ENCODE data around the gene PARVA.
"Not testable (repeated sequence)": the region's sequence is repeated elsewhere in the genome, so short reads cannot be mapped to it uniquely, and the experiment has no call there.

Gene PARVA

DNA sequence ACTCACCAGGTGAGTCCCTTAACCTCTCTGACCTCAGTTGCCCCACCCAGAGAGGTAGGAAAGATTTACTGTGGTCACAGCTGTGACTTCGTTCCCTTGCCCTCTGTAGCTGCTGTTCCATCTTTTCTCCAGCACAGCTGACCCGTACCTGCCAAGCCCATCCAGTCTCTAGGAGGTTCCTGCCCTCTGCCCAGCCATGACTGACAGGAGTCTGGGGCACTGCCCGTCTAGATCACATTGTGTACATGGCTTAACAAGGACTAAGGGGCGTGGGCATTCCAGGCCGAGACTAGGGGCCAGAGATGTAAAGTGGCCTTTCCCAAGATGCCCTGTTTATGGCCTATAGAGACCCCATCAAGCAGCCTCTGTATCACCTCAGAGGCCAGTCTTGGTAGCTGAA is 132.0 kb downstream of the PARVA start:
- no peaks in the 10 kb centered on the region for H3K27me3 ChIP-seq (ENCODE audit: control insufficient read depth, insufficient read depth, low read length)
- H3K4me3 ChIP-seq (ENCODE audit: low read length) = no peak overlapping the region
- no peak overlapping the region for H3K27ac ChIP-seq (ENCODE audit: low read length)
- no peaks in the 10 kb centered on the region for H3K9me3 ChIP-seq (ENCODE audit: control insufficient read depth, insufficient read depth, low read length)
- H3K36me3 ChIP-seq (ENCODE audit: control insufficient read depth, insufficient read depth, low read length) = no peaks in the 10 kb centered on the region
- H3K4me1 ChIP-seq (ENCODE audit: control insufficient read depth, insufficient read depth, low read length) = no peaks in the 10 kb centered on the region
- WGBS (ENCODE audit: insufficient coverage, insufficient read length) = no CpG with 5 or more reads among the region's 5 CpGs
- DNase-seq (ENCODE audit: low read depth, low spot score) = no peak

DNA sequence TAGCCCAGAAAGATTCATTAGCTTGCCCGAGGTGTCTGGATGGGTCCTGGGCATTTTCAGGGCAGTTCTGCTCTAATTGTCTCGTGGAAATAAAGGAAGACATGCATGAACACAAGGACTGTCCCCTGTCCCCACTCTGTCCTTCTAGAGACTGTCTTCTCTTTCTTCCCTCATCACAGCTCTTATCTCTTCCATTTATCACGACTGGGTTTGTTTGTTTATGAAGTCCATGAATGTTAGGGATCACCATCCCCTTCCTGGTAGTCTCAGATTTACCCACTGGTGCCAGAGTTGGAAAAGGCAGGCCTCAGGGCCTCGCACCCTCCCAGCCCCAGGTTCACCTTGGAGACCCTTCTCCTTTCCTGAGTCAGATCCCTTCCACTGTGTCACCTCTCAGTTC is 134.8 kb downstream of the PARVA start:
- no CpG with 5 or more reads among the region's 4 CpGs for WGBS (ENCODE audit: insufficient coverage, insufficient read length)
- no peaks in the 10 kb centered on the region for H3K36me3 ChIP-seq (ENCODE audit: control insufficient read depth, insufficient read depth, low read length)
- H3K4me1 ChIP-seq (ENCODE audit: control insufficient read depth, insufficient read depth, low read length) = no peaks in the 10 kb centered on the region
- DNase-seq (ENCODE audit: low read depth, low spot score) = no peak
- no peak overlapping the region for H3K4me3 ChIP-seq (ENCODE audit: low read length)
- H3K9me3 ChIP-seq (ENCODE audit: control insufficient read depth, insufficient read depth, low read length) = no peaks in the 10 kb centered on the region
- H3K27ac ChIP-seq (ENCODE audit: low read length) = no peak overlapping the region
- no peaks in the 10 kb centered on the region for H3K27me3 ChIP-seq (ENCODE audit: control insufficient read depth, insufficient read depth, low read length)

DNA sequence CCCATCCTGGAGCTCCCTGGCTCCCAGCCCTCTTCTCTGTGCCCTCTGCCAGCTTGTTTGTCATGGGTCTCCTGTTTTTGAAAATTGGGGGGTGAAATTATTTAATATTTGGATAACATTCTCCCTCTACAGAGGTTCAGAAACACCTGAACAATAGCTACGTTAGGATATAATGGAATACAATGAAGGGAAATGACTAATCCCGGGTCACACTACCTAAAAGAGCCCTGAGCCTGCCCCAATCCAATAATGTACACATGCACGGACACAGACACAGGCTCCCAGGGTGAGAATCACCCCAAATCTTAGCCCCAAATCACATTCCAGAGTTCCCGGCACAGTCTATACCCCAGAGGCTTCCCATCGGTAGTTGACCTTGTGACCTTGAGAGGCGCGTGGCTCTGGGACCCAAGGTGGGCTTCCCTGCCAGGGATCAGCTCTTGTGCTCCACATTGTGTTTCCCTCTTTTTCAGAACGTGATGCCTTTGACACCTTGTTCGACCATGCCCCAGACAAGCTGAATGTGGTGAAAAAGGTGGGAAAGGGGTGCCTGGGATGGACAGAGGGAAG is 135.5 kb downstream of the PARVA start:
- Histone ChIP-seq H3K27ac (ENCODE audit: low read length) (no peak overlapping the region), H3K9me3 (ENCODE audit: control insufficient read depth, insufficient read depth, low read length) (no peaks in the 10 kb centered on the region)
- no CpG with 5 or more reads among the region's 9 CpGs for WGBS (ENCODE audit: insufficient coverage, insufficient read length)

DNA sequence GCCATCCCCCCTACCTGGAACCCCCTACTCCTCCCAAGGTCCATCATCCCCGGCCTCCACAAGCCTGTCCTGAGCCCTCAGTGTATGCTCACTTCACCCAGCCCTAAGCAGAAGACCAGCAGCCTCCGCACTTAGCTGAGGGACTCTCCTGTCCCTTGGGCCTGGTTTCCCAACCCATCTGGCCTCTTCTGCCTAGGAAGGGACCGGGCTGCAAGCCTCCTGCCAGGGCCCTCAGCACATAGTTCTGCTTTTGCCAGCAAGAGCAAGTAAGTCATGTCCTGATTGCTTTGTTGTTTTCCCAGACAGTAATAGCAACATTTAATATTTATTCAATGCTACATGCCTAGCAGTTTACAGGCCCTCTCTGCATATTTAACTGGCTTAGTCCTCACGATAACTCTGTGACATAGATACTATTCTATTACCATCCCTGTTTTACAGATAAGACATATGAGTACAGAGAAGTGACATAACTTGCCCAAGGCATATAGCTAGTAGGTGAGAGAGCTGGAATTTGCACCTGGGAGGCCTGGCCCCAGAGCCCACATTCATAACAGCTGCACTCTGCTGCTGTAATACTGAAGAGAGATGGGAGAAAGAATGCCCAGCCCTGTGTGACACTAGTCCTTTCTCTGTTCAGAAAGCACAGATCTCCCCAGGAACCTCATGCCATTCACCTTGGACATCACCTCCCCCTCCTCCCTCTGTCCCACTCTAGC is 139.2 kb downstream of the PARVA start:
- Histone ChIP-seq H3K4me1 (ENCODE audit: control insufficient read depth, insufficient read depth, low read length) (no peaks in the 10 kb centered on the region), H3K4me3 (ENCODE audit: low read length) (no peak overlapping the region), H3K36me3 (ENCODE audit: control insufficient read depth, insufficient read depth, low read length) (no peaks in the 10 kb centered on the region), H3K27me3 (ENCODE audit: control insufficient read depth, insufficient read depth, low read length) (no peaks in the 10 kb centered on the region), H3K9me3 (ENCODE audit: control insufficient read depth, insufficient read depth, low read length) (no peaks in the 10 kb centered on the region), H3K27ac (ENCODE audit: low read length) (no peak overlapping the region)
- no CpG with 5 or more reads among the region's 4 CpGs for WGBS (ENCODE audit: insufficient coverage, insufficient read length)
- no peak for DNase-seq (ENCODE audit: low read depth, low spot score)

More for the DNA sequence above, 135.5 kb downstream of the PARVA start:
- no peaks in the 10 kb centered on the region for H3K4me1 ChIP-seq (ENCODE audit: control insufficient read depth, insufficient read depth, low read length)
- no peak overlapping the region for H3K4me3 ChIP-seq (ENCODE audit: low read length)
- DNase-seq (ENCODE audit: low read depth, low spot score) = no peak
- no peaks in the 10 kb centered on the region for H3K27me3 ChIP-seq (ENCODE audit: control insufficient read depth, insufficient read depth, low read length)
- H3K36me3 ChIP-seq (ENCODE audit: control insufficient read depth, insufficient read depth, low read length) = no peaks in the 10 kb centered on the region

DNA sequence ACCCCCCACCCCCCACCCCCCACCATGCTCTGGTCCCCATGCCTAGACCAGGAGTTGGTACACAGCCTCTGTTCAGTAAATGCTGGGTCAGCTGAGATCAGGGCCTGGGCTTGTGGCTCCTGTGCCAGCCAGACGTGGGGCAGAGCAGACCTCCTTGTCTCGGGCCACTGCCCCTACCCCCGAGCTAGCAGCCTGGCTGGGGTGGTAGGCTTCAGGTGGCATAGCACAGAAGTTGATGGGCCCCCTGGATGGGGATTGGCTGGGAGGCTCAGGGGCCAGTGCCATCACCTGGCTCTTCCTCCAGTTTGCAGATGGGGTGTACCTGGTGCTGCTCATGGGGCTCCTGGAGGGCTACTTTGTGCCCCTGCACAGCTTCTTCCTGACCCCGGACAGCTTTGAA is 139.9 kb downstream of the PARVA start:
- WGBS (ENCODE audit: insufficient coverage, insufficient read length) = no CpG with 5 or more reads among the region's 4 CpGs
- H3K9me3 ChIP-seq (ENCODE audit: control insufficient read depth, insufficient read depth, low read length) = no peaks in the 10 kb centered on the region

DNA sequence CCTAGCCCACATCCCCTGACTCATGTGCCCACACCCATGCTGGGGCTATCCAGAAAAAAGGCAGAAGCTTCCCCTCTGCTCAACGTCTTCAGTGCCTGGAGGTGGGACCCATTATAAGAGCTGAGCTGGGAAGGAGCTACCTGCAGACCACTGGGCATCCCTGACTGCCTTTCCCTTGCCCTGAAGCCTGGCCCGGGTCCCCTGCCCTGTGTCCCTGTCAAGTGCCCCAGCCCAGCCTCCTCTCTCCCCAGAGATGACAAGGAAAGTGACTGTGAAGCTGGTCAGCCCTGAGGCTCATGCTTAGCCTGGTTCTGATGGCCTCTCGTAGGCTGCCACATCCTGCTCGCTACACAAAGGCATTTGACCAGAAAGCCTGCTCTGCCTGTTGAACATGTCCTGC is 140.4 kb downstream of the PARVA start:
- H3K27me3 ChIP-seq (ENCODE audit: control insufficient read depth, insufficient read depth, low read length) = no peaks in the 10 kb centered on the region
- H3K27ac ChIP-seq (ENCODE audit: low read length) = no peak overlapping the region
- no peaks in the 10 kb centered on the region for H3K36me3 ChIP-seq (ENCODE audit: control insufficient read depth, insufficient read depth, low read length)
- WGBS (ENCODE audit: insufficient coverage, insufficient read length) = no CpG with 5 or more reads among the region's 4 CpGs
- H3K4me1 ChIP-seq (ENCODE audit: control insufficient read depth, insufficient read depth, low read length) = no peaks in the 10 kb centered on the region
- no peak overlapping the region for H3K4me3 ChIP-seq (ENCODE audit: low read length)
- DNase-seq (ENCODE audit: low read depth, low spot score) = no peak
- no peaks in the 10 kb centered on the region for H3K9me3 ChIP-seq (ENCODE audit: control insufficient read depth, insufficient read depth, low read length)

More for the DNA sequence above, 139.9 kb downstream of the PARVA start:
- no peaks in the 10 kb centered on the region for H3K36me3 ChIP-seq (ENCODE audit: control insufficient read depth, insufficient read depth, low read length)
- no peaks in the 10 kb centered on the region for H3K4me1 ChIP-seq (ENCODE audit: control insufficient read depth, insufficient read depth, low read length)
- H3K4me3 ChIP-seq (ENCODE audit: low read length) = no peak overlapping the region
- H3K27me3 ChIP-seq (ENCODE audit: control insufficient read depth, insufficient read depth, low read length) = no peaks in the 10 kb centered on the region
- DNase-seq (ENCODE audit: low read depth, low spot score) = no peak
- H3K27ac ChIP-seq (ENCODE audit: low read length) = no peak overlapping the region

DNA sequence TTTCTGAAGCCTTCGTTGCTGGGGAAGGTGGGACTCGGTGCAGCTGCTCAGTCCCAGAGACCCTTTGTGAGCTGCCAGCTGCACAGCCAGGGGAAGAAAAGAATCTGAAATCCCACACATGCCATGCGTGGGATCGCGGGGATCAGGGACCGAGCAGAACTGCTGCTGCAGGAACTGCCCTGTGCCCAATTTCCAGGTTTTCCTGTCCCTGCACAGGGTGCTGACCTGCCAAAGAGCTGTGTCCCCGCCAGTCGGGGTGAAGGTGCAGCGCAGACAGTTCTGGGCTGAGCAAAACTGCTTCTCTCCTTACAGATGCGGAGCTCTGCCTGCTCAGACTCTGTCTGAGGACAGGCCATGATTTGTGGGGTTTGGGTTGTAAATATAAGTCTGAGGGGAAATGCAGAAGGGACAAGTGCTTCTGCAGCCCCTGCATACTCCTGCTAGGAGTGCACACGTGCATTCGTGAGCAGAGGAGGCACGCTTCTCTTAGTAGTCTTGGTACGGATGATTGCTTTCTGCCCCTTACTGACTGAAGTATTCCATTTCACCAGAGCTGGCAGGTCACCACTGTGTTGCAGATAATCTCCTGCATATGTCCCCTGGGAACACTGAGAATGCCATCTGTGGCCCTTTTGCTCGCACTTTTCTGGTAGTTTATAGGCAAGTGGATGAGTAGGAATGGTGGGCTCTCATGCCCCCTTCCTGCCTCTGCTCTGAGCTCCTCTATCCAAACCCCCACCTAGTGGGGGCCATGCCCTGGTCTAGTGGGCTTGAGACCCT is 141.4 kb downstream of the PARVA start:
- Histone ChIP-seq H3K36me3 (ENCODE audit: control insufficient read depth, insufficient read depth, low read length) (no peaks in the 10 kb centered on the region), H3K4me1 (ENCODE audit: control insufficient read depth, insufficient read depth, low read length) (no peaks in the 10 kb centered on the region), H3K27me3 (ENCODE audit: control insufficient read depth, insufficient read depth, low read length) (no peaks in the 10 kb centered on the region), H3K27ac (ENCODE audit: low read length) (no peak overlapping the region), H3K4me3 (ENCODE audit: low read length) (no peak overlapping the region), H3K9me3 (ENCODE audit: control insufficient read depth, insufficient read depth, low read length) (no peaks in the 10 kb centered on the region)
- no CpG with 5 or more reads among the region's 15 CpGs for WGBS (ENCODE audit: insufficient coverage, insufficient read length)
- DNase-seq (ENCODE audit: low read depth, low spot score) = no peak

DNA sequence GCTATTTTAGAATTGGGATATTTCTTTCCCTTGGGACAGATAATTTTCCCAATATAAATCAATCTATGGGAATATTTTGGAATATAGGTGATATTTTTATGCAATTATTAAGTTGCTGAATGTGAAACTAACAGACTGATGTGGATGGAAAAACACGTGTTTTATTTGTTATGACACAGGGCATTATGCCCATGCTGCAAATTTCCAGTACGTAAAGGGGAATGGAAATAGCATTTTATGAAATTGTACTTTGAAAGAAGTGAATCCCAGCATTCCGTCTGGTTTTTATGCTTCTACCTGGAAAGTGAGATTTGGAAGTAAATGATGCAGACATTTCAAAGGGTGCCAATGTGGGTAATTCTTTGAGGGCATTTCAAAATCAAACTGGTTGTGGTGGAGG is 142.7 kb downstream of the PARVA start:
- no peaks in the 10 kb centered on the region for H3K27me3 ChIP-seq (ENCODE audit: control insufficient read depth, insufficient read depth, low read length)
- H3K4me1 ChIP-seq (ENCODE audit: control insufficient read depth, insufficient read depth, low read length) = no peaks in the 10 kb centered on the region
- no CpG with 5 or more reads among the region's 3 CpGs for WGBS (ENCODE audit: insufficient coverage, insufficient read length)
- no peak overlapping the region for H3K4me3 ChIP-seq (ENCODE audit: low read length)
- no peak overlapping the region for H3K27ac ChIP-seq (ENCODE audit: low read length)
- no peaks in the 10 kb centered on the region for H3K9me3 ChIP-seq (ENCODE audit: control insufficient read depth, insufficient read depth, low read length)
- DNase-seq (ENCODE audit: low read depth, low spot score) = no peak
- H3K36me3 ChIP-seq (ENCODE audit: control insufficient read depth, insufficient read depth, low read length) = no peaks in the 10 kb centered on the region

DNA sequence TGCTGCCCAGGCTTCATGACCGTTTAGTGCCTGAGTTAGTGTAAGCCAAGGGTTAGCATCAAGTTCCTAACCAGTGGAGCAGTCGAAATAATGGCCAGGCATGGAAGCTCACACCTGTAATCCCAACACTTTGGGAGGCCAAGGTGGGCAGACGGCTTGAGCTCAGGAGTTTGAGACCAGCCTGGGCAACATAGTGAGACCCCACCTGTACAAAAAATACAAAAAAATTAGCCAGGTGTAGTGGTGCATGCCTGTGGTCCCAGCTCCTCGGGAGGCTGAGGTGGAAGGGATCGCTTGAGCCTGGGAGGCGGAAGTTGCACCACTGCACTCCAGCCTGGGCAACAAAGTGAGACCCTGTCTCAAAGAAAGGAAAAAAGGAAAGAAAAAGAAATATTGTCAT is 143.2 kb downstream of the PARVA start:
- H3K27ac ChIP-seq (ENCODE audit: low read length); DNase-seq (ENCODE audit: low read depth, low spot score); H3K36me3 ChIP-seq (ENCODE audit: control insufficient read depth, insufficient read depth, low read length); H3K9me3 ChIP-seq (ENCODE audit: control insufficient read depth, insufficient read depth, low read length); H3K4me1 ChIP-seq (ENCODE audit: control insufficient read depth, insufficient read depth, low read length); H3K27me3 ChIP-seq (ENCODE audit: control insufficient read depth, insufficient read depth, low read length); H3K4me3 ChIP-seq (ENCODE audit: low read length): not testable (repeated sequence)
- no CpG with 5 or more reads among the region's 6 CpGs for WGBS (ENCODE audit: insufficient coverage, insufficient read length)

DNA sequence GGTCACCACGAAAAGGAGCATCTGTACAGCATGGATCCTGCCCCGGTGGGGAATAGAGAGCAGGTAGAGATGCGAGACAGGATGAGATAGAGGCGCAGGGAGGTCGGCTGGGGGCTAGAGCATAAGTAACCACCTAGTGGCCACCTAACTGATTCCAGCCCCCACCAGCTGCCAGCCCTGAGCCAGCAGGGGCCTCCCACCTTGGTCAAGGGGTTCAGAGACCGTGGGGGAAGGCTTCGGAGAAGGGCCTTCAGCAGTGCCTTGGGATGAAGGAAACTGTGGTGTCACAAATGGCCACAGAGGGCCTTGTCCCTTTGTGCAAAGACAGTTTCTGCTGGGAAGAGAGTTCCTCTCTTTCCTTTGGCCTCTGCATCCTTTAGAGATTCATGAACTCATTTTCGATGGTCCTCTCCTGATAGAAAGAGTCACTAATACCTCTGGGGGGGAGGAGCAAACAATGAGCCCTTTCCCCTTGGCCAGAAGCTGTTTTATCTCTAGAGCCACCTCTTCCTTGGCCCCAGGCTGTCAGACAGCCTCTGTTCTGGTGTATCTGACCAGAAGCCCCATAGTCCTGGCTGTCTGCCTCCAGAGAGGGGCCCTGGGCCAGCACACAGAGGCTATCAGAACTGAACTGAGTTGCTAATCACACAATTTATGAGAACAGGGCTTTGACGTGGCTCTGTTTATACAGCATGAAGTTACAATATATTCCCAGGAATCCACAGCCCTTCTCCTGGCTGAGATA is 146.0 kb downstream of the PARVA start:
- no peaks in the 10 kb centered on the region for H3K9me3 ChIP-seq (ENCODE audit: control insufficient read depth, insufficient read depth, low read length)
- no peaks in the 10 kb centered on the region for H3K4me1 ChIP-seq (ENCODE audit: control insufficient read depth, insufficient read depth, low read length)
- no peaks in the 10 kb centered on the region for H3K36me3 ChIP-seq (ENCODE audit: control insufficient read depth, insufficient read depth, low read length)
- H3K27me3 ChIP-seq (ENCODE audit: control insufficient read depth, insufficient read depth, low read length) = no peaks in the 10 kb centered on the region
- no peak overlapping the region for H3K4me3 ChIP-seq (ENCODE audit: low read length)
- WGBS (ENCODE audit: insufficient coverage, insufficient read length) = no CpG with 5 or more reads among the region's 9 CpGs
- H3K27ac ChIP-seq (ENCODE audit: low read length) = no peak overlapping the region
- DNase-seq (ENCODE audit: low read depth, low spot score) = no peak

All from iPS DF 6.9 (cell line).